ENCODE results near the gene GABBR2. TPM values are rescaled to one million over a fixed set of nuclear protein-coding genes. Genes with fewer than 3 reads are reported as not detected.

The GABBR2 gene
- polyA plus RNA-seq, 1 donor (not counting 4 experiments of a cell fraction or from before 2014, with no cell fraction given) = 0.01 TPM

- FAIRE-seq = no peak
- H3K79me2 ChIP-seq (ENCODE audit: control insufficient read depth, insufficient read depth, low read length) = no peaks in the 10 kb centered on the region
- no peak overlapping the region for H3K9ac ChIP-seq (ENCODE audit: control insufficient read depth, extremely low read depth, insufficient read depth, low read length)
- no peak overlapping the region for H3K27ac ChIP-seq (ENCODE audit: control insufficient read depth, insufficient read depth, low read length)
- no peak for DNase-seq (ENCODE audit: low read depth, low spot score)
- H3K4me2 ChIP-seq (ENCODE audit: control insufficient read depth, extremely low read depth, insufficient read depth, low read depth, low read length) = no peak overlapping the region
- H3K9me3 ChIP-seq (ENCODE audit: control insufficient read depth, low read depth, low read length) = no peaks in the 10 kb centered on the region
- H2AFZ ChIP-seq (ENCODE audit: control insufficient read depth, low read length) = no peak overlapping the region
- H3K27me3 ChIP-seq (ENCODE audit: control insufficient read depth, extremely low read depth, insufficient read depth, low read length) = peaks cover 51% of the 10 kb centered on the region
- no peak overlapping the region for H3K4me3 ChIP-seq (ENCODE audit: control insufficient read depth in 2 of 3, extremely low read depth in 1 of 3, insufficient read depth in 2 of 3, low read depth in 1 of 3, low read length in 3 of 3)
- dilution Hi-C loops (cut with MboI; ENCODE audit: extremely low pct_ligation_motif_present, low sequenced_read_pairs) = no loop called here
- H3K36me3 ChIP-seq (ENCODE audit: control insufficient read depth in 2 of 2, extremely low read depth in 1 of 2, insufficient read depth in 2 of 2, low read length in 2 of 2) = no peaks in the 10 kb centered on the region
- no peaks in the 10 kb centered on the region for H4K20me1 ChIP-seq (ENCODE audit: control insufficient read depth, extremely low read depth, insufficient read depth, low read length)
- no peak for TF ChIP-seq EZH2 (IDR thresholded peaks at IDR 0.05; ENCODE audit: low read length)
- TF ChIP-seq, protein P1, sequence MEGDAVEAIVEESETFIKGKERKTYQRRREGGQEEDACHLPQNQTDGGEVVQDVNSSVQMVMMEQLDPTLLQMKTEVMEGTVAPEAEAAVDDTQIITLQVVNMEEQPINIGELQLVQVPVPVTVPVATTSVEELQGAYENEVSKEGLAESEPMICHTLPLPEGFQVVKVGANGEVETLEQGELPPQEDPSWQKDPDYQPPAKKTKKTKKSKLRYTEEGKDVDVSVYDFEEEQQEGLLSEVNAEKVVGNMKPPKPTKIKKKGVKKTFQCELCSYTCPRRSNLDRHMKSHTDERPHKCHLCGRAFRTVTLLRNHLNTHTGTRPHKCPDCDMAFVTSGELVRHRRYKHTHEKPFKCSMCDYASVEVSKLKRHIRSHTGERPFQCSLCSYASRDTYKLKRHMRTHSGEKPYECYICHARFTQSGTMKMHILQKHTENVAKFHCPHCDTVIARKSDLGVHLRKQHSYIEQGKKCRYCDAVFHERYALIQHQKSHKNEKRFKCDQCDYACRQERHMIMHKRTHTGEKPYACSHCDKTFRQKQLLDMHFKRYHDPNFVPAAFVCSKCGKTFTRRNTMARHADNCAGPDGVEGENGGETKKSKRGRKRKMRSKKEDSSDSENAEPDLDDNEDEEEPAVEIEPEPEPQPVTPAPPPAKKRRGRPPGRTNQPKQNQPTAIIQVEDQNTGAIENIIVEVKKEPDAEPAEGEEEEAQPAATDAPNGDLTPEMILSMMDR (optimal IDR thresholded peaks at IDR 0.05 in 1 of 3, IDR thresholded peaks at IDR 0.05 in 1 of 3, conservative IDR thresholded peaks at IDR 0.05 in 1 of 3; ENCODE audit: extremely low read depth in 1 of 3, insufficient read depth in 2 of 3, low read length in 3 of 3) = no peak
- no peaks in the 10 kb centered on the region for H3K9me1 ChIP-seq (ENCODE audit: control insufficient read depth, extremely low read depth, insufficient read depth, low read length)
- H3K4me1 ChIP-seq (ENCODE audit: control insufficient read depth, extremely low read depth, insufficient read depth, low read length) = no peaks in the 10 kb centered on the region
These were observed 2.0 kb downstream of the GABBR2 start for GRCh38 chr9:98706651-98707165.

GRCh38 chr9:98702835-98703380, 5.8 kb downstream of the GABBR2 start:
- no peak overlapping the region for H2AFZ ChIP-seq (ENCODE audit: control insufficient read depth, low read length)
- no peak overlapping the region for H3K4me3 ChIP-seq (ENCODE audit: control insufficient read depth in 2 of 3, extremely low read depth in 1 of 3, insufficient read depth in 2 of 3, low read depth in 1 of 3, low read length in 3 of 3)
- no peaks in the 10 kb centered on the region for H3K79me2 ChIP-seq (ENCODE audit: control insufficient read depth, insufficient read depth, low read length)
- dilution Hi-C loops (cut with MboI; ENCODE audit: extremely low pct_ligation_motif_present, low sequenced_read_pairs) = no loop called here
- TF ChIP-seq, protein P1 (optimal IDR thresholded peaks at IDR 0.05 in 1 of 3, IDR thresholded peaks at IDR 0.05 in 1 of 3, conservative IDR thresholded peaks at IDR 0.05 in 1 of 3; ENCODE audit: extremely low read depth in 1 of 3, insufficient read depth in 2 of 3, low read length in 3 of 3) = no peak
- TF ChIP-seq EZH2 (IDR thresholded peaks at IDR 0.05; ENCODE audit: low read length) = no peak
- no peaks in the 10 kb centered on the region for H3K9me3 ChIP-seq (ENCODE audit: control insufficient read depth, low read depth, low read length)
- H3K4me1 ChIP-seq (ENCODE audit: control insufficient read depth, extremely low read depth, insufficient read depth, low read length) = no peaks in the 10 kb centered on the region
- H3K27me3 ChIP-seq (ENCODE audit: control insufficient read depth, extremely low read depth, insufficient read depth, low read length) = peaks cover 37% of the 10 kb centered on the region
- FAIRE-seq (no peak), DNase-seq (ENCODE audit: low read depth, low spot score) (no peak)
- no peak overlapping the region for H3K9ac ChIP-seq (ENCODE audit: control insufficient read depth, extremely low read depth, insufficient read depth, low read length)
- no peaks in the 10 kb centered on the region for H3K9me1 ChIP-seq (ENCODE audit: control insufficient read depth, extremely low read depth, insufficient read depth, low read length)
- H3K27ac ChIP-seq (ENCODE audit: control insufficient read depth, insufficient read depth, low read length) = no peak overlapping the region
- H4K20me1 ChIP-seq (ENCODE audit: control insufficient read depth, extremely low read depth, insufficient read depth, low read length) = no peaks in the 10 kb centered on the region
- H3K36me3 ChIP-seq (ENCODE audit: control insufficient read depth in 2 of 2, extremely low read depth in 1 of 2, insufficient read depth in 2 of 2, low read length in 2 of 2) = no peaks in the 10 kb centered on the region
- no peak overlapping the region for H3K4me2 ChIP-seq (ENCODE audit: control insufficient read depth, extremely low read depth, insufficient read depth, low read depth, low read length)
